ENCODE data around the gene PHF20. TPM values are rescaled to one million over a fixed set of nuclear protein-coding genes. Genes with fewer than 3 reads are reported as not detected.

Gene PHF20
- total and polyA plus RNA-seq, 9 donors = 17.6 to 70.0 (median 47.0) TPM

- H3K36me3 ChIP-seq = no peaks in the 10 kb centered on the region
- intact Hi-C loops (cut with DNase I) = loop anchor here in 3 of 4 donors (5.0 to 10.0 kb wide), 4 partner anchors 153 to 715 kb away; partner anchors contain the start of gene PROCR (in 1 of the 3)
- WGBS, 3 donors = 96 to 97% (median 96%) methylated on average over 8 of the region's 8 CpGs
- TF ChIP-seq POLR2A (IDR thresholded peaks at IDR 0.05) (no peak), EP300 (IDR thresholded peaks at IDR 0.05) (no peak), CTCF (IDR thresholded peaks at IDR 0.05) (no peak)
- H3K9me3 ChIP-seq = no peaks in the 10 kb centered on the region
- DNase-seq = no peak
- H3K4me1 ChIP-seq (ENCODE audit: insufficient read depth) = peaks cover 2% of the 10 kb centered on the region
- no peak overlapping the region for H3K27ac ChIP-seq
- H3K27me3 ChIP-seq = no peaks in the 10 kb centered on the region
- H3K4me3 ChIP-seq = no peak overlapping the region
These were observed 115.7 kb downstream of the PHF20 start for GRCh38 chr20:35887393-35888064.

- WGBS, 3 donors = 92 to 100% (median 100%) methylated on average over 1 of the region's 1 CpG
- H3K4me3 ChIP-seq = no peak overlapping the region
- H3K36me3 ChIP-seq = no peaks in the 10 kb centered on the region
- intact Hi-C loops (cut with DNase I) = loop anchor here in 3 of 4 donors (5.0 to 10.0 kb wide), 4 partner anchors 154 to 716 kb away; partner anchors contain the start of gene PROCR (in 1 of the 3)
- DNase-seq = no peak
- H3K9me3 ChIP-seq = no peaks in the 10 kb centered on the region
- H3K27me3 ChIP-seq = no peaks in the 10 kb centered on the region
- TF ChIP-seq CTCF (IDR thresholded peaks at IDR 0.05) (no peak), POLR2A (IDR thresholded peaks at IDR 0.05) (no peak), EP300 (IDR thresholded peaks at IDR 0.05) (no peak)
- H3K27ac ChIP-seq = no peak overlapping the region
- H3K4me1 ChIP-seq (ENCODE audit: insufficient read depth) = peaks cover 2% of the 10 kb centered on the region
These were observed 116.8 kb downstream of the PHF20 start for GRCh38 chr20:35888657-35889056.

- no peaks in the 10 kb centered on the region for H3K4me1 ChIP-seq (ENCODE audit: insufficient read depth)
- no peak overlapping the region for H3K27ac ChIP-seq
- H3K4me3 ChIP-seq = no peak overlapping the region
- no peaks in the 10 kb centered on the region for H3K36me3 ChIP-seq
- 78 to 84% (median 80%) methylated on average over 2 of the region's 2 CpGs for WGBS, 3 donors
- no peaks in the 10 kb centered on the region for H3K9me3 ChIP-seq
- no peak for DNase-seq
- no peaks in the 10 kb centered on the region for H3K27me3 ChIP-seq
- no peak for TF ChIP-seq POLR2A (IDR thresholded peaks at IDR 0.05)
- TF ChIP-seq CTCF (IDR thresholded peaks at IDR 0.05) = no peak
- TF ChIP-seq EP300 (IDR thresholded peaks at IDR 0.05) = no peak
- intact Hi-C loops (cut with DNase I) = no loop called here
These were observed 119.6 kb downstream of the PHF20 start for GRCh38 chr20:35891375-35891774.

GRCh38 chr20:35892871-35893270, 121.1 kb downstream of the PHF20 start:
- intact Hi-C loops (cut with DNase I) = no loop called here
- Histone ChIP-seq H3K27me3 (no peaks in the 10 kb centered on the region), H3K4me3 (no peak overlapping the region), H3K27ac (no peak overlapping the region), H3K9me3 (no peaks in the 10 kb centered on the region), H3K36me3 (no peaks in the 10 kb centered on the region), H3K4me1 (ENCODE audit: insufficient read depth) (no peaks in the 10 kb centered on the region)
- no peak for DNase-seq
- 90 to 91% (median 90%) methylated on average over 3 of the region's 3 CpGs for WGBS, 3 donors
- TF ChIP-seq POLR2A (IDR thresholded peaks at IDR 0.05) (no peak), CTCF (IDR thresholded peaks at IDR 0.05) (no peak), EP300 (IDR thresholded peaks at IDR 0.05) (no peak)

Measured in ovary (tissue), 9 donors.